GM21515 (cell line): ENCODE data around the gene PHAF1.

ENCODE experiments used
- ATAC-seq: cut with Tn5 transposase; IDR thresholded peaks from one replicate; pipeline ENCODE4 v1.9.1; 2021; ENCODE audit not compliant: unreplicated experiment

The PHAF1 gene

GRCh38 chr16:67146523-67147357 lies 37.0 kb downstream of the PHAF1 start:
- ATAC-seq, result no peak

DNA sequence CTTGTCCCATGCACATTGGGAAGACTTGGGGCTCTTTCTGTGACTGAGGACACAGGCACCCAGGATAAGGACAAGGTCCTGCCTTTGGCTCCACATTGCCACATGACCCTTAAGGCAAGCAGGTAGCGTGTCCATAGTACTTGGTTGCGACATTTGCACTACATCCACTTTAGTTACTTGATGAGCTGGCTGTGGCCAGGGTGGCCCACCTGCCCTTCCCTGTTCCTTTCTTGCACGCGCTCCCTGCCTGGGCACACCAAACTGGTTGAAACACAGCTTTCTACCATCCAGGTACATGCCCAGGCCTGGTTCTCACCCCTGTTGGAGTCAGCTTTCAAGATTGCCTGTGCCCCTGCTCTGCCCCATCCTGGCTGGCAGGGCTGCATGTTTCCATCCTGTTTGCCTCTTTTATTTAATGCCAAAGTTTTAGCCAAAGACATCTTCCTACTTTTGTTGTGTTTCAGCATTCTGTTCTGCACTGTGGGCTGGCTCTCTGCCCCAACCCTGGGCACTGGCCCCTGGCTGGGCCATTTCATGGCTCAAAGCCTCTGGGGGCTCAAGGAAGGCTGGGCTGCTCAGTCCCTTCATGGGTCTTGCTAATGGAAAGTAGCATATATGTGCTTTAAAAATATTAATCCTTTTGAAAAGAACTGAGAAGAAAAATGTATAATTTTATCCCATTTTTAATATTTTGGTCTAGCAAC lies 37.8 kb downstream of the PHAF1 start:
- no peak for ATAC-seq

- no peak for ATAC-seq
Observed at GRCh38 chr16:67148221-67148620, 38.5 kb downstream of the PHAF1 start.

GRCh38 chr16:67148656-67149275 lies 39.0 kb downstream of the PHAF1 start:
- ATAC-seq, result no peak

- ATAC-seq, result no peak
Observed at GRCh38 chr16:67149276-67150046, 39.7 kb downstream of the PHAF1 start.

DNA sequence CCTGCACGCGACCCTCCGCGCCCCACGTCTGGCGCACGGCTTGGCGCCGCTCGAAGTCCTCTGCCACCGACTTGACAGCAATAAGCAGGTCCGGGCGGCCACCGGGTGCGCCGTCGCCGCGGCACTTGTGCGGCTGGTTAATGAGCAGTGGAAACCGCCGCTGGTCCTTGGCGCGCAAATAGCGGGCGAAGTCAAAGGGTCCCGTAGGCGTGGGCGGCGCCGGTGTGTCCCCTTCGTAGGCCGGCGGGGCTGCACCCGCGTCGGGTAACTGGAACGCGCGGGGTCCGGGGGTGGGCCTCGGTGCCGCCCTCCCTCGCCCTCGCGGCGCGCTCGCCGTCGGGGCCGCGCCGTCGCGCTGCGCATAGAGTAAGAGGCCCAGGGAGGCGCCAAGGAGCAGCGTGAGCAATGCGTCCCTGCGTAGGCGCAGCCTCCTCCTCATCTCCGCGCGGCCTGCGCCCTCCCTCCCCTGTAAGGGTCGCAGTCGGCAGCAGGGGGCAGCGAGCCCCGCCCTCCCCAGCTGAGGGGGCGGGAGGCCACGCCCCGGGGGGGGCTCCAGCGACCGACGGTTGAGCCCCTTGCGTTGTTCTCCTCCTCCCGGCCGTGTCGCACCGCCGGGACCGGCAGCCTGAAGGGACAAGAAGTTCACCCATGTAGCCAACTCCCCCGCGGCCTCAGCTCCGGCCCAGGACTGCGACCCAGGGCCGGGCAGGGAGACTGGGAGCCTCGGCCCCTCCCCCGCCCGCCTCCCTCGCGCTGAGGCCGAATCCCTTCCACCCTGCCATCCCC lies 40.5 kb downstream of the PHAF1 start:
- ATAC-seq, result no peak

DNA sequence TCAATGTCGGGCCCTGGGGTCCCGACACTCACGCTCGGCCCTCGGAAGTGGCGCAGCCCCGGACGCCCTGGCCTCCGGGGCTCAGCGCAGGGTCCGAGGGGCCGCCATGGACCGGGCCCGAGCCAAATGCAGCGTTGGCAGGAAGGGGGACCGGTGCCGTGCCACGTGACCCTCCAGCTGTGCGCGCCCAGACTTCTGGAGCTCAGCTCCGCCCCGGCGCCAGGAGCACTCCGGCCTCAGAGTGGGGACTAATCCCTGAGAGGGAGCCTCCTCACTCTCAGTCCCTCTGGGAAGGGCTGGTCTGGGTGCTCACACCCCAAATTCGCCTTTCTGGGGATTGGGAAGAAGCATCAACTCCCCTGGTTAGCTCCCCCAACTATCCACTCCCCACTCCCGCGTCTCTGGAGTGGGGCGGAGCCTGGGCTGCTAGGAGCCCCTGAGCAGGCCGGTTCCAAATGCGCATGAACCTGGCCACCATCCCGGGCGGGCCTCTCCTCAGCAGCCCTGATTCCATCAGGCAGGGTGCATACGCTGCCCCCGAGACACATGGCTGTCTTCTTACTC lies 41.2 kb downstream of the PHAF1 start, which contains the start of gene B3GNT9:
TSS of gene B3GNT9 (minus strand) at position 166 of the 564 bp plus-strand sequence. CDS start 513 bp downstream, outside the sequence.
- no peak for ATAC-seq

- ATAC-seq, result no peak
Observed at GRCh38 chr16:67151431-67152097, 41.8 kb downstream of the PHAF1 start.

DNA sequence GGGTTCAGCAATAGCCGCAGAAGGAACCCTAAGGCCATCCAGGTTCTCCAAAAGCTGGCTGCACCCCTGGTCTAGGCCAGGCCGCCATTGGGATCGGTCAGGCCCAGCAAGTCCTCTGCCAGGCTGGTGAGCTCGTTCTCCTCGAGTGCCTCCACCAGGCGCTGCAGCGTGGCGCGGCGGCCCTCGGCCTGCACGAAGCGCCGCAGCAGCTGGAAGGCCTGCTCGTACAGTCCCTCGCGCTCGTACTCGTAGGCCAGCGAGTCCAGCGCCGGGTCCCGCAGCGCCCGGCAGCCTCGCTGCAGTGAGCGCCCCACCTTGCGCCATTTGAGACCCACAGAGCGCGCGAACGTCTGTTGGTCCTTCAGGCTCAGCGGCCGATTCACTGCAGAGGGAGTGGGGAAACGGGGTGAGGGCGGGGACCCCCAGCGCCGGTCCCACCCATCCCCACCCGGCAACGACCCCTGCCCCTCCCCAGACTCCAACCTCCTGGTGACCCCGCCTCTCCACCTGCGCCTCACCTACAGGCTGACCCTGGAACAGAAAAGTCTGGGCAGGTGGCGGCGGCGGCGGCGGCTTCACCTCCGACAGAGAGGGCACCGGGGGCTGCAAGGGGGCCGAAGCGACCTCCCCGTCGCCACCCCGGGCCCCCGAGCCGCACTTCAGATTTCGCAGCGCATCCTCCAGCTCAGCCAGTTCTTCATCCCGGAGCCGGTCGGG lies 45.0 kb downstream of the PHAF1 start:
- ATAC-seq, result no peak

GRCh38 chr16:67155295-67156142 lies 45.8 kb downstream of the PHAF1 start:
- no peak for ATAC-seq

GRCh38 chr16:67156143-67156844 lies 46.6 kb downstream of the PHAF1 start:
- no peak for ATAC-seq

DNA sequence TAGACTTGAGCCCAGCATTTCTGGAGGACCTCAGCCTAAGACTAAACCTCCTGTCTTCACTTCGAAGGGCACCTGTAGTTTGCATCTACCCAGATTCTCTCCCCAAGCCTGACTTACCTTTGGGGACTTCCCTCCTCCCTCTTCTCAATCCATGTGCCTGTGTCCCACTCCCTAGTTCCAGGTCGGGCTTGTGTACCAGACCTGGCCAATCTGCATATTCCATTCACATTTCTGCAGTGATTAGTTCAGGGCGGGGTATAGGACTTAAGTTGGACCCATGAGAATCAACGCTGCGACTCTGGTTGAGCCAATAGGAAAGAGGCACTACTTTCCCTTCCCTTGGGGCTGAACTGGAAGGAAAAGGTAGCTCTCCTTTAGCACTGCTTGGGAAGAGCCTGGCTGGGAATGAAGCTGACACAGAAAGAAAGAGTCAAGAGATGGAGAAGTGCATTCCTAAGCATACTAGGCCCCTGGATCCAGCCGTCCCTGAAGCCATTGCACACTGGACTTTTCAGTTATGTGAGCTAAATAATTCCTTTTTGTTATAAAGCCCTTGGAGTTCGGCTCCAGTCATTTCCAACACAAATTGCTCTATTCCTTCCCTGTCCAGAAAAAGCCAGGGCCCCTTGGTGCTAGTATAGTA lies 47.5 kb downstream of the PHAF1 start:
- ATAC-seq, result no peak

GRCh38 chr16:67157892-67158635 lies 48.3 kb downstream of the PHAF1 start:
- no peak for ATAC-seq

- peak; percentile 40 for ATAC-seq
Observed at GRCh38 chr16:67158637-67159600, 49.2 kb downstream of the PHAF1 start.

DNA sequence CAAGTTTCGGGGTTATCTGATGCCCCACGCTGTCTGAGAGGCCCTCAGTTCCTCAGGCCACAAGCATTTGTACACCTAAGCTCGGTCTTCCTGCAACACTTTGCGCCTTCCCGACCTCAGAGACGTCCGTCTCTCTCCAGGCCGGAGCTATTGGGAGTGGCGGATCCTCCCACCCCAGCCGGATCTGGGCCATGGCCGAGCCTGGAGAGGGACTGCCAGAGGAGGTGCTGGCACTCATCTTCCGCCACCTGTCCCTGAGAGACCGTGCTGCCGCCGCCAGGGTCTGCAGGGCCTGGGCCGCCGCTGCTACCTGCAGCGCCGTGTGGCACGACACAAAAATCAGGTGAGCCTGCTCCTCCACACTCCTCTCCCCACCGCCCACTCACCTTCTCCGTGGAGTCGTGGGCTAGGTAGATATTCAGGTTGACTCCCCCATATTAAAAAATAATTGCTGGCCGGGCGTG lies 51.9 kb downstream of the PHAF1 start:
- ATAC-seq, result no peak
